Spleen (tissue), 7 donors: ENCODE data around the gene NUP210.

Experiments
- CTCF ChIP-seq, 11 experiments: fragments of 200-600 bp in 7 of 11; fragments of 450-650 bp in 4 of 11; sonication (generic) in 4 of 11; IDR thresholded peaks in 8 of 11; conservative IDR thresholded peaks in 3 of 11; 1 replicate in 7 of 11; 2 replicates in 4 of 11; pipeline versions ENCODE4 v1.4.0 to v1.8.0; 2016 to 2021; ENCODE audit warnings: antibody characterized with exemption in 11 of 11, inconsistent platforms in 4 of 11, mild to moderate bottlenecking in 1 of 11
- POLR2A ChIP-seq, 3 donors: fragments of 450-650 bp; IDR thresholded peaks; one replicate each; pipeline ENCODE4 v1.5.1; 2017; ENCODE audit warnings: antibody characterized with exemption in 3 of 3, mild to moderate bottlenecking in 1 of 3
- donor health status: DM: no; HTN: no; CAD: no; lungs with moderate emphysema.
- donor health status: DM: no; HTN: no; CAD: no.
- donor health status: DM: no; HTN: no; CAD: no.

DNA sequence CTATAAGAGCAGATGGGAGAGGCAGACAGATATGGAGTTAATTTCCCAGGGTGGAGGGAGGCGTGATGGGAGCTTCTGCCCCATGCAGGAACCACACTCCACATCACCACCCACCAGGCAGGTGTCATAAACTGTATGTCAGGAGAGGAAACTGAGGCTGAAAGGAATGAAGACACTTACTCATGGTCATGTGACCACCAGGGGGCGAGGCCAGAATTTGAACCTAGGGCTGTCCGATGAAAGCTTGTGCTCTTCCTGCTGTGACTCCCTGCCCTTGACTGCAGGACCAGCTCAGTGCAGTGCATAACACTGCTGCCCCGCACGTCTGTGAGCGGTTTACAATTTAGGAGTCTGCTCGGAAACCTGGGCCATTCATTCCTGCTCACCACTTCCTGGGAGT is 28.8 kb downstream of the NUP210 start:
- peak in 5 of 11 experiments; percentile 18 to 49 (median 25) for TF ChIP-seq CTCF (IDR thresholded peaks at IDR 0.05 in 8 of 11, conservative IDR thresholded peaks at IDR 0.05 in 3 of 11)
- TF ChIP-seq POLR2A (IDR thresholded peaks at IDR 0.05): no peak
